Right atrium auricular region (tissue), 2 donors: ENCODE data around the gene FOXP1. TPM values are rescaled to one million over a fixed set of nuclear protein-coding genes. Genes with fewer than 3 reads are reported as not detected.

ENCODE experiments used
- DNase-seq: peaks from one replicate; pipeline ENCODE4 v3.0.0-alpha.2; 2019; ENCODE audit warnings: low spot score
- H3K27ac ChIP-seq, 2 donors: fragments of 200-600 bp; sonication (generic); 1 replicate in 1 of 2; 2 replicates in 1 of 2; pipeline ENCODE4 v1.5.1; 2016 to 2019
- H3K27me3 ChIP-seq, 2 donors: fragments of 200-600 bp; sonication (generic); one replicate each; pipeline versions ENCODE4 v1.5.1 to v1.6.0; 2017 to 2019
- H3K36me3 ChIP-seq: fragments of 200-600 bp; sonication (generic); one replicate; pipeline ENCODE4 v1.5.1; 2016
- H3K4me1 ChIP-seq, 2 donors: fragments of 200-600 bp; sonication (generic); one replicate each; pipeline versions ENCODE4 v1.5.1 to v1.6.0; 2017 to 2019
- H3K4me3 ChIP-seq, 2 donors: fragments of 200-600 bp; sonication (generic); 1 replicate in 1 of 2; 2 replicates in 1 of 2; pipeline ENCODE4 v1.5.1; 2017 to 2019; ENCODE audit warnings: mild to moderate bottlenecking in 1 of 2, moderate library complexity in 1 of 2
- H3K9me3 ChIP-seq, 2 donors: fragments of 200-600 bp; sonication (generic); one replicate each; pipeline ENCODE4 v1.5.1; 2019
- CTCF ChIP-seq, 2 donors: fragments of 200-600 bp; sonication (generic); IDR thresholded peaks; one replicate each; pipeline ENCODE4 v1.5.1; 2019; ENCODE audit warnings: antibody characterized with exemption in 2 of 2
- total RNA-seq, 2 donors: library from RNA; depleted of rRNA; stranded (reverse); fragments of >200 nt; gene quantifications; one replicate each; pipeline ENCODE4 v1.1.0, GENCODE V29; 2016

The FOXP1 gene
- total RNA-seq, 2 donors from 2014 or later: 39.2 to 59.0 TPM

GRCh38 chr3:71254281-71255057 is 329.1 kb downstream of the FOXP1 start:
- Histone ChIP-seq H3K4me3 (no peak overlapping the region), H3K4me1 (peaks cover 0 to 22% of the 10 kb centered on the region in 2 donors), H3K9me3 (no peaks in the 10 kb centered on the region), H3K27me3 (no peaks in the 10 kb centered on the region), H3K36me3 (no peaks in the 10 kb centered on the region), H3K27ac (peak overlapping the region in 1 of 2 donors; percentile 72)
- DNase-seq: no peak
- TF ChIP-seq CTCF (IDR thresholded peaks at IDR 0.05): no peak

DNA sequence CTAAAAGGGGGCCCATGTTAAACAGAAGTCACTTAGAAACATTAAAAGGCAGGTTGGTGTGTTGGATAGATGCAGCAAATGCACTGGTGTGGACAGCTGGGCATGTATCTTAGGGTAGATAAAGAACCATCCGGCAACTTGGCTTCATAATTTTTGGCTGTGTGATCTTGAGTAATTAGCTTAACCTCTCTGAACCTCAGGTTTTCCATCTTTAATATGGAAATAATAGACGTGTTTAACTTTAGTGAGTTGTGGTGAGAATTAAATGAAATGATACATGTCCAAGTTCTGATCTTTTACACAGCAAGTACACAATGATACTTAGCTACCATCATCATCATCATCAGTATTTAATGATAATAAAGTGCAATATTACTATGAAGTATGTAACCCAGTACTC is 330.4 kb downstream of the FOXP1 start:
- H3K36me3 ChIP-seq: no peaks in the 10 kb centered on the region
- no peak overlapping the region for H3K4me3 ChIP-seq
- DNase-seq: no peak
- no peaks in the 10 kb centered on the region for H3K9me3 ChIP-seq
- H3K27me3 ChIP-seq: no peaks in the 10 kb centered on the region
- peaks cover 0 to 33% of the 10 kb centered on the region in 2 donors for H3K4me1 ChIP-seq
- no peak overlapping the region for H3K27ac ChIP-seq
- TF ChIP-seq CTCF (IDR thresholded peaks at IDR 0.05): no peak

- Histone ChIP-seq H3K4me1 (peaks cover 0 to 37% of the 10 kb centered on the region in 2 donors), H3K27ac (peak overlapping the region in 1 of 2 donors; percentile 31)
- no peak for DNase-seq
These were observed 331.1 kb downstream of the FOXP1 start for GRCh38 chr3:71252466-71252865.

GRCh38 chr3:71251156-71251775 is 332.3 kb downstream of the FOXP1 start:
- H3K9me3 ChIP-seq: no peaks in the 10 kb centered on the region
- DNase-seq: no peak
- H3K36me3 ChIP-seq: no peaks in the 10 kb centered on the region
- H3K27ac ChIP-seq: no peak overlapping the region
- TF ChIP-seq CTCF (IDR thresholded peaks at IDR 0.05): no peak
- H3K27me3 ChIP-seq: no peaks in the 10 kb centered on the region
- H3K4me1 ChIP-seq: peaks cover 0 to 44% of the 10 kb centered on the region in 2 donors
- H3K4me3 ChIP-seq: no peak overlapping the region

More at GRCh38 chr3:71252466-71252865, 331.1 kb downstream of the FOXP1 start:
- no peaks in the 10 kb centered on the region for H3K36me3 ChIP-seq
- H3K27me3 ChIP-seq: no peaks in the 10 kb centered on the region
- no peaks in the 10 kb centered on the region for H3K9me3 ChIP-seq
- H3K4me3 ChIP-seq: no peak overlapping the region
- no peak for TF ChIP-seq CTCF (IDR thresholded peaks at IDR 0.05)

GRCh38 chr3:71250026-71250425 is 333.5 kb downstream of the FOXP1 start:
- H3K27me3 ChIP-seq: no peaks in the 10 kb centered on the region
- no peak for DNase-seq
- no peaks in the 10 kb centered on the region for H3K36me3 ChIP-seq
- TF ChIP-seq CTCF (IDR thresholded peaks at IDR 0.05): no peak
- H3K4me3 ChIP-seq: no peak overlapping the region
- H3K4me1 ChIP-seq: peaks cover 0 to 55% of the 10 kb centered on the region in 2 donors
- peak overlapping the region in 1 of 2 donors; percentile 86 for H3K27ac ChIP-seq
- no peaks in the 10 kb centered on the region for H3K9me3 ChIP-seq
